Psoas muscle (tissue), 8 donors: ENCODE data around the gene ZMAT3. TPM values are rescaled to one million over a fixed set of nuclear protein-coding genes. Genes with fewer than 3 reads are reported as not detected.

Experiments used
- ATAC-seq, 4 donors: fragments of 200-7000 bp; cut with Tn5 transposase; one replicate each; pipeline ENCODE4 v1.9.1; 2020; ENCODE audit warnings: moderate library complexity in 3 of 4, mild to moderate bottlenecking in 2 of 4
- DNase-seq, 2 donors: peaks; one replicate each; pipeline ENCODE4 v3.0.0-alpha.2; 2020
- H3K27ac ChIP-seq: fragments of 200-600 bp; one replicate; pipeline ENCODE4 v1.8.0; 2022
- H3K27me3 ChIP-seq, 3 donors: fragments of 200-600 bp in 1 of 3; one replicate each; pipeline versions ENCODE4 v1.6.1 to v1.8.0; 2013 to 2022; ENCODE audit warnings: low read length in 2 of 3, mild to moderate bottlenecking in 2 of 3, moderate library complexity in 1 of 3; ENCODE audit not compliant: insufficient read depth in 3 of 3
- H3K36me3 ChIP-seq, 2 donors: fragments of 200-600 bp in 1 of 2; one replicate each; pipeline versions ENCODE4 v1.6.1 to v1.8.0; 2013 to 2022; ENCODE audit warnings: low read depth in 1 of 2, mild to moderate bottlenecking in 1 of 2, moderate library complexity in 1 of 2; ENCODE audit not compliant: insufficient read depth in 1 of 2
- H3K4me1 ChIP-seq: fragments of 200-600 bp; one replicate; pipeline ENCODE4 v1.8.0; 2022
- H3K4me3 ChIP-seq: fragments of 200-600 bp; one replicate; pipeline ENCODE4 v1.8.0; 2022; ENCODE audit warnings: mild to moderate bottlenecking
- H3K9me3 ChIP-seq: fragments of 200-600 bp; one replicate; pipeline ENCODE4 v1.8.0; 2022
- WGBS, 3 donors: extraction: QIAGEN DNeasy Blood & Tissue Kit; methylation state at CpG; one replicate each; pipeline versions ENCODE4 v1.1.6 to v1.1.7; 2013; 5-methylcytosine and 5-hydroxymethylcytosine counted together
- intact Hi-C, 2 donors: fragments of 100-400 bp; cut with DNase I; formaldehyde crosslinking; loops; one replicate each; pipeline versions ENCODE4 v1.11.0 to v1.14.2; 2022
- polyA plus RNA-seq, 3 donors: library from polyadenylated mRNA; stranded (reverse); fragments of 200-250 nt; gene quantifications; one replicate each; pipeline ENCODE4 v1.2.3, GENCODE V29; 2013
- total RNA-seq, 4 donors: library from RNA; stranded (reverse); fragmentation: NEBNext Ultra II Directional in 2 of 4; extraction: Animal tissue kit (Norgen Biotek cat#: 25700) in 2 of 4; gene quantifications; one replicate each; pipeline versions ENCODE4 v1.2.1 to v1.2.4, GENCODE V29; 2021 to 2023
- TF ChIP-seq, protein P1 (sequence below): fragments of 200-600 bp; IDR thresholded peaks from one replicate; pipeline ENCODE4 v1.8.0; 2022; ENCODE audit warnings: antibody characterized with exemption
- donor health status: healthy with polysubstance abuse.
- donor health status: DM: no; HTN: no; CAD: no; lungs with moderate emphysema.
- donor health status: Bipolar disorder and iron deficiency.
- donor health status: healthy.
- donor health status: DM: yes; HTN: yes; CAD: no.
- donor health status: DM: no; HTN: no; CAD: no.
- donor health status: DM: no; HTN: no; CAD: no.
- donor health status: DM: yes; HTN: yes; CAD: no.

The ZMAT3 gene
- total and polyA plus RNA-seq, 7 donors = 2.0 to 12.7 (median 6.7) TPM

DNA sequence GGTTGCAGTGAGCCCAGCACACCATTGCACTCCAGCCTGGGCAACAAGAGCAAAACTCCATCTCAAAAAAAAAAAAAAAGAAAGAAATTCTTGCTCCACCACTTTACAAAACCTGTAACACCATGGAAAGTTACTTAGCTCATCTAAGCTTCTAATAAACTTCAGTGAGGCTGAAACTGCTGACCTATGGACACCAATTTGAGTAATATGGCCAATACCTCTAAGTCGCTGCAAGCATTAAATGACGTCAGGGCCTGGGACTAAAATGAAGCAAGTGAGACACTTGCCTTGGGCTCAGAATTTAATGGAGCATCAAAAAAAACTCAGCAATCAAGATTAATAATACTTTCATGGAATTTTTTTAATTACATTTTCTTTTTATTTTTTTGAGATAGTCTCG lies 42.5 kb downstream of the ZMAT3 start:
- H3K9me3 ChIP-seq = no peaks in the 10 kb centered on the region
- no peak for ATAC-seq
- DNase-seq = no peak
- TF ChIP-seq, protein P1, sequence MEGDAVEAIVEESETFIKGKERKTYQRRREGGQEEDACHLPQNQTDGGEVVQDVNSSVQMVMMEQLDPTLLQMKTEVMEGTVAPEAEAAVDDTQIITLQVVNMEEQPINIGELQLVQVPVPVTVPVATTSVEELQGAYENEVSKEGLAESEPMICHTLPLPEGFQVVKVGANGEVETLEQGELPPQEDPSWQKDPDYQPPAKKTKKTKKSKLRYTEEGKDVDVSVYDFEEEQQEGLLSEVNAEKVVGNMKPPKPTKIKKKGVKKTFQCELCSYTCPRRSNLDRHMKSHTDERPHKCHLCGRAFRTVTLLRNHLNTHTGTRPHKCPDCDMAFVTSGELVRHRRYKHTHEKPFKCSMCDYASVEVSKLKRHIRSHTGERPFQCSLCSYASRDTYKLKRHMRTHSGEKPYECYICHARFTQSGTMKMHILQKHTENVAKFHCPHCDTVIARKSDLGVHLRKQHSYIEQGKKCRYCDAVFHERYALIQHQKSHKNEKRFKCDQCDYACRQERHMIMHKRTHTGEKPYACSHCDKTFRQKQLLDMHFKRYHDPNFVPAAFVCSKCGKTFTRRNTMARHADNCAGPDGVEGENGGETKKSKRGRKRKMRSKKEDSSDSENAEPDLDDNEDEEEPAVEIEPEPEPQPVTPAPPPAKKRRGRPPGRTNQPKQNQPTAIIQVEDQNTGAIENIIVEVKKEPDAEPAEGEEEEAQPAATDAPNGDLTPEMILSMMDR = no peak
- peaks cover 0 to 20% of the 10 kb centered on the region in 2 donors for H3K36me3 ChIP-seq
- WGBS, 3 donors = 96 to 100% (median 99%) methylated on average over 3 of the region's 3 CpGs
- H3K4me3 ChIP-seq = no peak overlapping the region
- H3K4me1 ChIP-seq = no peaks in the 10 kb centered on the region
- H3K27me3 ChIP-seq = no peaks in the 10 kb centered on the region
- intact Hi-C loops = no loop called here
- no peak overlapping the region for H3K27ac ChIP-seq

DNA sequence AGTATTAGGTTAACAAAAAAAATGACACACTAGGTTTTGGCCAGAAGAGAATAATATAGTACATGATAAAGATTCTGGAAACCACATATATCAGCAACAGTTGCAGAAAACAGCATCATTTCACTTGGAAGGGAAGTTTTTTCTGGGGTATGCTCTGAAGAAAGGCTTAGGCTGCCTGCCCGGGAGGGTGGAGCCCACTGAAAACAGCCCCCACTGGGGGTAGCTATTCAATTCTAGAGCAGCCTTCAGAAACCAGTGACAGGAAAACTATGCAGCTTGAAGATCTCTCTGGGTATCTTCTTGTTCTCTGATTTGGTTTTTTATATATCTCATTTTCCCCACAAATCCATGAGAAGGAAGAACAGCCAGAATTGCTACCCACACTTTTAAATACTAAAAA lies 43.2 kb downstream of the ZMAT3 start:
- DNase-seq (no peak), ATAC-seq (no peak)
- Histone ChIP-seq H3K27me3 (no peaks in the 10 kb centered on the region), H3K27ac (no peak overlapping the region), H3K36me3 (peaks cover 0 to 20% of the 10 kb centered on the region in 2 donors), H3K4me3 (no peak overlapping the region), H3K4me1 (no peaks in the 10 kb centered on the region), H3K9me3 (no peaks in the 10 kb centered on the region)
- TF ChIP-seq, protein P1 = no peak
- intact Hi-C loops = no loop called here
- WGBS, 3 donors = 79 to 85% (median 83%) methylated on average over 1 of the region's 1 CpG

DNA sequence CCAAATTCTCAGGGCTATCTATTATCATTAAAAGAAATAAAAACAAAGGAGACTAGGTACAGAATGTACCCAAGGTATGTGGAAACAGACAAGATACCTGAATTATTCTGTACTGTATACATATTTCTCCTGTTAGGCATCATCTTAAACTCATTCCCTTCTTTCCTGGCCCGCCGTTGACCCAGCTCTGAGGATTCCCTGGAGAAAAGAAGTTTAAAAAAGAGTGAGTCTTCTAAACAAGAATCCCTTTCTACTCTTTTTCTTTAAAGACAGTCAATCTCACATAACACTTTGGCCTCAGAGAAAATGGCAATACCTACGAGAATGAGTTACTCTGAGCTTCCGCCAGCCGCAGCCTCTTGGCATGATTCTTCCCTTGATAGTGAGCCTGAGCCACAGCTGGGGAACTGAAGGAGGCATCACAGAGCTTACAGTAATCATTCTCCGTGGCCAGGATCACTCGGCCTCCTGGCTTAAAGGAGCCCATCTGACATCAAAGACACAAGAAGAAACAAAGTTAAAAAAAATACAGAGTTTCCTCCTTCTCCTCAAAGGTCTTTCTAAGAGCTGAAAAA lies 44.2 kb downstream of the ZMAT3 start:
- Histone ChIP-seq H3K27me3 (no peaks in the 10 kb centered on the region), H3K9me3 (no peaks in the 10 kb centered on the region), H3K36me3 (peaks cover 0 to 20% of the 10 kb centered on the region in 2 donors), H3K4me3 (no peak overlapping the region), H3K27ac (no peak overlapping the region), H3K4me1 (no peaks in the 10 kb centered on the region)
- DNase-seq (no peak), ATAC-seq (no peak)
- intact Hi-C loops = no loop called here
- TF ChIP-seq, protein P1 = no peak
- 59 to 65% (median 61%) methylated on average over 7 of the region's 7 CpGs for WGBS, 3 donors

DNA sequence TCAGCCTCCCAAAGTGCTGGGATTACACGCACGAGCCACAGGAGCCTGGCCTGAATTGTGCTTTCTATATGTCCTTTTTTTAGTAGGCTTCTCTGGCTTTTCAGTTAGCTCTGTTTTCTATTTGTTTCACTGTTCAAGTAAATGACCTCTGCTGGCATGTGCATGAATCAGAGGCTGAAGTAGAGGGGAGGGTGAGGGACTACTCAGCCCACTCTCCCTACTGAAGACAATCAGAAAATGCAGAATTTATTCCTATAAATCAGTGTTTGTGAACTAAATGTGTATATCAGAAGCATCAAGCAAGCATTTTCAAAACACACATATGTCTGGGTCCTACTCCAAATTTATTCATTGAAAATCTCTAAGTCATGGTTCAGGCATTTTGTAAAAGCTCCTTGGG lies 45.0 kb downstream of the ZMAT3 start:
- Histone ChIP-seq H3K27ac (no peak overlapping the region), H3K4me1 (no peaks in the 10 kb centered on the region), H3K4me3 (no peak overlapping the region), H3K9me3 (no peaks in the 10 kb centered on the region), H3K27me3 (no peaks in the 10 kb centered on the region), H3K36me3 (peaks cover 0 to 20% of the 10 kb centered on the region in 2 donors)
- TF ChIP-seq, protein P1 = no peak
- ATAC-seq (no peak), DNase-seq (no peak)
- intact Hi-C loops = no loop called here
- WGBS, 3 donors = 86 to 98% (median 93%) methylated on average over 2 of the region's 2 CpGs
